Measurements from ENCODE around the gene ERCC6L.

GRCh38 chrX:72202792-72203401 is 35.9 kb downstream of the ERCC6L start:
- TF ChIP-seq YY1 (IDR thresholded peaks at IDR 0.05; ENCODE audit: insufficient read depth, insufficient read length) (no peak), SUZ12 (IDR thresholded peaks at IDR 0.05; ENCODE audit: extremely low read depth, insufficient read depth, insufficient read length) (no peak)

All from NT2/D1 (cell line).